Fibroblast of villous mesenchyme (primary cell): ENCODE measurements around the gene SMARCA2. TPM values are rescaled to one million over a fixed set of nuclear protein-coding genes. Genes with fewer than 3 reads are reported as not detected.
A peak's percentile ranks its signal among the peaks of the same experiment; 100 is the strongest.

ENCODE experiments used
- DNase-seq: peaks from one replicate; pipeline ENCODE4 v3.0.0-alpha.2; 2010; ENCODE audit warnings: low read depth
- H3K4me3 ChIP-seq: 2 replicates; pipeline ENCODE4 v1.5.1; 2011; ENCODE audit warnings: low read depth, mild to moderate bottlenecking, low read length
- CTCF ChIP-seq: IDR thresholded peaks from 2 replicates; pipeline ENCODE4 v1.5.1; 2012; ENCODE audit warnings: low read depth, mild to moderate bottlenecking, low read length; ENCODE audit not compliant: insufficient read depth
- total RNA-seq: library from RNA; depleted of rRNA; stranded (reverse); fragments of >200 nt; gene quantifications from 2 replicates; pipeline ENCODE4 v1.2.3, GENCODE V29; 2012

The SMARCA2 gene
- total RNA-seq, 1 donor, result 51.4 TPM

GRCh38 chr9:2180704-2181103, 165.6 kb downstream of the SMARCA2 start:
- DNase-seq, result peak; percentile 10
- H3K4me3 ChIP-seq, result no peak overlapping the region
- TF ChIP-seq CTCF, result no peak

DNA sequence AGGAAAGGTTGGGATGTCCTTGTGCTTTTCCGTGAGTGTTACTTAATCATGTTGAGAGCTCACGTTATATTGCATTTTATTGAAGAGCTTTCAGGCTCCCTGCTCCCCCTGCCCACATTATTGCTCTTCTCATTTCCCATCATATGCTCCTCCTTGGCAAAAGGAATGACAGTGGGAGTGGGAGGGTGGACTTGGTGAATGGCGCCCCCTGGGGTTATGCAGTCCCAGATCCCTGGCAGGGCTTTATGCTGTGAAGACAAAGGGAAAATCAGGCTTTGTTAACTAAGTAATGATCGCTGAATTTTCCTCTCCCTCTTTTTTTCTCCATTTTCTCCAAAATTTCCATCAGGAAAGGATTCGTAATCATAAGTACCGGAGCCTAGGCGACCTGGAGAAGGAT, 166.6 kb downstream of the SMARCA2 start:
- no peak overlapping the region for H3K4me3 ChIP-seq
- DNase-seq, result peak; percentile 43
- TF ChIP-seq CTCF, result peak; percentile 68

GRCh38 chr9:2190939-2191608, 175.9 kb downstream of the SMARCA2 start:
- no peak for TF ChIP-seq CTCF
- H3K4me3 ChIP-seq, result no peak overlapping the region
- no peak for DNase-seq

- TF ChIP-seq CTCF, result no peak
- no peak overlapping the region for H3K4me3 ChIP-seq
- no peak for DNase-seq
Observed at GRCh38 chr9:2191609-2191972, 176.4 kb downstream of the SMARCA2 start.

GRCh38 chr9:2192356-2192979, 177.3 kb downstream of the SMARCA2 start:
- H3K4me3 ChIP-seq, result no peak overlapping the region
- TF ChIP-seq CTCF, result no peak
- DNase-seq, result no peak

GRCh38 chr9:2193552-2193951, 178.4 kb downstream of the SMARCA2 start:
- TF ChIP-seq CTCF, result no peak
- H3K4me3 ChIP-seq, result no peak overlapping the region
- no peak for DNase-seq
